K562 (cell line): ENCODE measurements around the gene HPSE2. TPM values are rescaled to one million over a fixed set of nuclear protein-coding genes. Genes with fewer than 3 reads are reported as not detected.

Experiments
- CCAR2 ChIP-seq: fragments of 200-400 bp; formaldehyde crosslinking; IDR thresholded peaks from 2 replicates; pipeline ENCODE4 v1.6.1; 2017; ENCODE audit warnings: mild to moderate bottlenecking, low read depth, low read length
- E4F1 ChIP-seq: fragments of 250-450 bp; sonication (Bioruptor Pico); IDR thresholded peaks from 2 replicates; pipeline ENCODE4 v1.5.0; 2021; ENCODE audit warnings: mild to moderate bottlenecking, borderline replicate concordance
- MEIS2 ChIP-seq: fragments of 450-650 bp; IDR thresholded peaks from 2 replicates; pipeline ENCODE4 v1.6.1; 2014; ENCODE audit warnings: mild to moderate bottlenecking; ENCODE audit not compliant: partially characterized antibody
- NR2C1 ChIP-seq, 2 experiments: fragments of 450-650 bp; IDR thresholded peaks; 2 replicates each; pipeline ENCODE4 v1.6.1; 2017; ENCODE audit warnings: mild to moderate bottlenecking in 2 of 2, antibody characterized with exemption in 1 of 2, inconsistent platforms in 1 of 2, missing compliant biosample characterization in 1 of 2, missing genetic modification characterization in 1 of 2
- RFX7 ChIP-seq: fragments of 250-450 bp; sonication (Bioruptor Pico); IDR thresholded peaks from 2 replicates; pipeline ENCODE4 v1.5.1; 2021; ENCODE audit warnings: mild to moderate bottlenecking
- RREB1 ChIP-seq: fragments of 250-450 bp; sonication (Bioruptor Pico); IDR thresholded peaks from 2 replicates; pipeline ENCODE4 v1.4.0; 2020
- SMARCC2 ChIP-seq: fragments of 450-650 bp; IDR thresholded peaks from 2 replicates; pipeline ENCODE4 v1.6.1; 2017; ENCODE audit warnings: antibody characterized with exemption, moderate library complexity, mild to moderate bottlenecking, low read depth
- SNIP1 ChIP-seq: fragments of 450-650 bp; IDR thresholded peaks from 2 replicates; pipeline ENCODE4 v1.7.1; 2017; ENCODE audit warnings: low read depth, mild to moderate bottlenecking
- U2AF2 ChIP-seq: fragments of 200-400 bp; formaldehyde crosslinking; optimal IDR thresholded peaks from 2 replicates; pipeline ENCODE3; 2017; ENCODE audit warnings: low read depth, mild to moderate bottlenecking, low read length
- ZBED1 ChIP-seq: IDR thresholded peaks from 2 replicates; pipeline ENCODE4 v1.6.1; 2014
- ZNF253 ChIP-seq: fragments of 250-450 bp; sonication (Bioruptor Pico); conservative IDR thresholded peaks from 2 replicates; pipeline ENCODE4 v1.6.1; 2021; ENCODE audit warnings: mild to moderate bottlenecking
- polyA plus RNA-seq, 8 experiments: library from polyadenylated mRNA; depleted of rRNA in 4 of 8; stranded (reverse) in 5 of 8; unstranded in 3 of 8; fragments of >200 nt; fragmentation: Nextera tagmentation in 2 of 8; fragmentation: Illumina TruSeq in 1 of 8; extraction: Ambion mirVana in 2 of 8; extraction: Trizol in 1 of 8; gene quantifications; 2 replicates each; pipeline versions ENCODE4 v1.2.1 to v1.2.3, GENCODE V29; 2011 to 2014; ENCODE audit warnings: inconsistent platforms in 1 of 8, missing spikeins in 1 of 8
- total RNA-seq, 7 experiments: library from RNA; depleted of rRNA in 6 of 7; stranded (reverse); fragments of >200 nt in 6 of 7; fragmentation: Illumina TruSeq in 2 of 7; extraction: Trizol in 2 of 7; gene quantifications; 2 replicates each; pipeline versions ENCODE4 v1.2.1 to v1.2.3, GENCODE V29; 2011 to 2021; ENCODE audit warnings: low replicate concordance in 1 of 7
- TF ChIP-seq, protein P1 (sequence below): sonication (generic); formaldehyde crosslinking; IDR thresholded peaks from 2 replicates; pipeline ENCODE4 v1.8.0; 2022; ENCODE audit warnings: mild to moderate bottlenecking, missing genetic modification reagents
- TF ChIP-seq, protein P2 (sequence below): IDR thresholded peaks from 2 replicates; pipeline ENCODE4 v1.6.1; 2014; ENCODE audit warnings: antibody characterized with exemption

Gene HPSE2
- total and polyA plus RNA-seq, 9 of the 15 experiments (the other 6 are each of a cell fraction or from before 2014, with no cell fraction given) = 0.03 to 0.10 (median 0.04) TPM; not detected in 2

GRCh38 chr10:98460837-98461499, 774.7 kb downstream of the HPSE2 start (continued):
- TF ChIP-seq MEIS2 (peak; percentile 90), SNIP1 (no peak), U2AF2 (no peak), ZNF253 (CRISPR knock-in tag) (no peak), ZBED1 (0 out of 2 replicates have a peak, but pooled peaks have one; percentile 60), E4F1 (CRISPR knock-in tag) (no peak), NR2C1 (IDR thresholded peaks at IDR 0.05) (no peak), NR2C1 (tag; IDR thresholded peaks at IDR 0.05) (no peak), CCAR2 (no peak), RFX7 (CRISPR knock-in tag) (no peak), SMARCC2 (peak; percentile 91), RREB1 (no peak)
- TF ChIP-seq, protein P1, sequence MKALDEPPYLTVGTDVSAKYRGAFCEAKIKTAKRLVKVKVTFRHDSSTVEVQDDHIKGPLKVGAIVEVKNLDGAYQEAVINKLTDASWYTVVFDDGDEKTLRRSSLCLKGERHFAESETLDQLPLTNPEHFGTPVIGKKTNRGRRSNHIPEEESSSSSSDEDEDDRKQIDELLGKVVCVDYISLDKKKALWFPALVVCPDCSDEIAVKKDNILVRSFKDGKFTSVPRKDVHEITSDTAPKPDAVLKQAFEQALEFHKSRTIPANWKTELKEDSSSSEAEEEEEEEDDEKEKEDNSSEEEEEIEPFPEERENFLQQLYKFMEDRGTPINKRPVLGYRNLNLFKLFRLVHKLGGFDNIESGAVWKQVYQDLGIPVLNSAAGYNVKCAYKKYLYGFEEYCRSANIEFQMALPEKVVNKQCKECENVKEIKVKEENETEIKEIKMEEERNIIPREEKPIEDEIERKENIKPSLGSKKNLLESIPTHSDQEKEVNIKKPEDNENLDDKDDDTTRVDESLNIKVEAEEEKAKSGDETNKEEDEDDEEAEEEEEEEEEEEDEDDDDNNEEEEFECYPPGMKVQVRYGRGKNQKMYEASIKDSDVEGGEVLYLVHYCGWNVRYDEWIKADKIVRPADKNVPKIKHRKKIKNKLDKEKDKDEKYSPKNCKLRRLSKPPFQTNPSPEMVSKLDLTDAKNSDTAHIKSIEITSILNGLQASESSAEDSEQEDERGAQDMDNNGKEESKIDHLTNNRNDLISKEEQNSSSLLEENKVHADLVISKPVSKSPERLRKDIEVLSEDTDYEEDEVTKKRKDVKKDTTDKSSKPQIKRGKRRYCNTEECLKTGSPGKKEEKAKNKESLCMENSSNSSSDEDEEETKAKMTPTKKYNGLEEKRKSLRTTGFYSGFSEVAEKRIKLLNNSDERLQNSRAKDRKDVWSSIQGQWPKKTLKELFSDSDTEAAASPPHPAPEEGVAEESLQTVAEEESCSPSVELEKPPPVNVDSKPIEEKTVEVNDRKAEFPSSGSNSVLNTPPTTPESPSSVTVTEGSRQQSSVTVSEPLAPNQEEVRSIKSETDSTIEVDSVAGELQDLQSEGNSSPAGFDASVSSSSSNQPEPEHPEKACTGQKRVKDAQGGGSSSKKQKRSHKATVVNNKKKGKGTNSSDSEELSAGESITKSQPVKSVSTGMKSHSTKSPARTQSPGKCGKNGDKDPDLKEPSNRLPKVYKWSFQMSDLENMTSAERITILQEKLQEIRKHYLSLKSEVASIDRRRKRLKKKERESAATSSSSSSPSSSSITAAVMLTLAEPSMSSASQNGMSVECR (CRISPR knock-in tag) = peak; percentile 76
- TF ChIP-seq, protein P2, sequence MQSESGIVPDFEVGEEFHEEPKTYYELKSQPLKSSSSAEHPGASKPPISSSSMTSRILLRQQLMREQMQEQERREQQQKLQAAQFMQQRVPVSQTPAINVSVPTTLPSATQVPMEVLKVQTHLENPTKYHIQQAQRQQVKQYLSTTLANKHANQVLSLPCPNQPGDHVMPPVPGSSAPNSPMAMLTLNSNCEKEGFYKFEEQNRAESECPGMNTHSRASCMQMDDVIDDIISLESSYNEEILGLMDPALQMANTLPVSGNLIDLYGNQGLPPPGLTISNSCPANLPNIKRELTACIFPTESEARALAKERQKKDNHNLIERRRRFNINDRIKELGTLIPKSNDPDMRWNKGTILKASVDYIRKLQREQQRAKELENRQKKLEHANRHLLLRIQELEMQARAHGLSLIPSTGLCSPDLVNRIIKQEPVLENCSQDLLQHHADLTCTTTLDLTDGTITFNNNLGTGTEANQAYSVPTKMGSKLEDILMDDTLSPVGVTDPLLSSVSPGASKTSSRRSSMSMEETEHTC = no peak
